Naive thymus-derived CD4-positive, alpha-beta T cell (primary cell): ENCODE measurements around the gene SIK3. TPM values are rescaled to one million over a fixed set of nuclear protein-coding genes. Genes with fewer than 3 reads are reported as not detected.
"Not testable (repeated sequence)": the region's sequence is repeated elsewhere in the genome, so short reads cannot be mapped to it uniquely, and the experiment has no call there.

Experiments
- ATAC-seq: fragments of 150-1000 bp; cut with Tn5 transposase; 2 replicates; pipeline ENCODE4 v1.10.0; 2021; ENCODE audit warnings: mild to moderate bottlenecking, moderate library complexity
- CTCF ChIA-PET: fragments of 350-600 bp; sonication (Branson Sonifier 250); formaldehyde crosslinking; loops from one replicate; lab custom pipeline; 2021; ENCODE audit warnings: antibody characterized with exemption; lab: Charles Lee
- POLR2A ChIA-PET: fragments of 350-600 bp; sonication (Branson Sonifier 250); formaldehyde crosslinking; loops from one replicate; lab custom pipeline; 2021; ENCODE audit warnings: antibody characterized with exemption, inconsistent platforms; lab: Charles Lee
- DNase-seq, 9 donors: peaks; one replicate each; pipeline versions ENCODE4 v3.0.0 to v3.0.0-alpha.2; 2020 to 2022; ENCODE audit warnings: mixed read lengths in 1 of 9
- H3K27ac ChIP-seq: one replicate; pipeline ENCODE4 v1.7.0; 2013; ENCODE audit warnings: mild to moderate bottlenecking, low read depth, low read length, moderate library complexity
- H3K27me3 ChIP-seq, 2 donors: one replicate each; pipeline ENCODE4 v1.7.0; 2013; ENCODE audit warnings: low read length in 2 of 2, mild to moderate bottlenecking in 2 of 2, moderate library complexity in 2 of 2; ENCODE audit not compliant: control insufficient read depth in 2 of 2, insufficient read depth in 2 of 2
- H3K36me3 ChIP-seq, 3 experiments: 1 replicate in 2 of 3; 2 replicates in 1 of 3; pipeline ENCODE4 v1.7.0; 2013; ENCODE audit warnings: low read length in 3 of 3, mild to moderate bottlenecking in 3 of 3, moderate library complexity in 1 of 3; ENCODE audit not compliant: insufficient read depth in 3 of 3, control insufficient read depth in 2 of 3
- H3K4me1 ChIP-seq, 2 donors: one replicate each; pipeline ENCODE4 v1.7.0; 2013; ENCODE audit warnings: low read length in 2 of 2, mild to moderate bottlenecking in 2 of 2, moderate library complexity in 1 of 2; ENCODE audit not compliant: control insufficient read depth in 2 of 2, insufficient read depth in 2 of 2
- H3K4me3 ChIP-seq: 2 replicates; pipeline ENCODE4 v1.7.0; 2013; ENCODE audit warnings: mild to moderate bottlenecking, low read length
- H3K9me3 ChIP-seq, 3 experiments: 1 replicate in 2 of 3; 2 replicates in 1 of 3; pipeline ENCODE4 v1.7.0; 2013; ENCODE audit warnings: low read length in 3 of 3; ENCODE audit not compliant: control insufficient read depth in 2 of 3
- H3K27ac Mint-ChIP-seq, 9 donors: one replicate each; pipeline ENCODE4 v1.8.0; 2020 to 2022; ENCODE audit warnings: mixed read lengths in 9 of 9, mild to moderate bottlenecking in 8 of 9, moderate library complexity in 5 of 9, inconsistent platforms in 2 of 9
- H3K27me3 Mint-ChIP-seq, 5 donors: one replicate each; pipeline ENCODE4 v1.8.0; 2021 to 2022; ENCODE audit warnings: mixed read lengths in 5 of 5, mild to moderate bottlenecking in 1 of 5
- H3K36me3 Mint-ChIP-seq, 5 donors: one replicate each; pipeline ENCODE4 v1.8.0; 2020 to 2022; ENCODE audit warnings: mixed read lengths in 5 of 5, mild to moderate bottlenecking in 3 of 5, inconsistent platforms in 1 of 5
- H3K4me1 Mint-ChIP-seq, 7 donors: one replicate each; pipeline ENCODE4 v1.8.0; 2020 to 2022; ENCODE audit warnings: mixed read lengths in 7 of 7, mild to moderate bottlenecking in 3 of 7, inconsistent platforms in 1 of 7
- H3K4me3 Mint-ChIP-seq, 10 donors: one replicate each; pipeline ENCODE4 v1.8.0; 2020 to 2022; ENCODE audit warnings: mild to moderate bottlenecking in 10 of 10, mixed read lengths in 10 of 10, moderate library complexity in 6 of 10, inconsistent platforms in 2 of 10
- H3K9me3 Mint-ChIP-seq, 11 donors: one replicate each; pipeline ENCODE4 v1.8.0; 2020 to 2022; ENCODE audit warnings: mixed read lengths in 11 of 11, mild to moderate bottlenecking in 4 of 11, inconsistent platforms in 1 of 11, moderate library complexity in 1 of 11
- intact Hi-C, 2 donors: fragments of 100-400 bp; cut with micrococcal nuclease; formaldehyde crosslinking; loops; one replicate each; pipeline ENCODE4 v1.15.1; 2023
- polyA plus RNA-seq, 2 donors: library from polyadenylated mRNA; unstranded; fragments of 300-500 nt; fragmentation: Illumina TruSeq; gene quantifications; one replicate each; pipeline ENCODE4 v1.2.3, GENCODE V29; 2021
- total RNA-seq, 6 experiments: library from RNA in 5 of 6; stranded (reverse) in 5 of 6; gene quantifications; 1 replicate in 5 of 6; 2 replicates in 1 of 6; pipeline ENCODE4 v1.2.3 and lab custom pipeline; 2021 to 2026

SIK3 gene
- total and polyA plus RNA-seq, 7 experiments from 2014 or later, result 13.3 to 85.2 (median 64.4) TPM

DNA sequence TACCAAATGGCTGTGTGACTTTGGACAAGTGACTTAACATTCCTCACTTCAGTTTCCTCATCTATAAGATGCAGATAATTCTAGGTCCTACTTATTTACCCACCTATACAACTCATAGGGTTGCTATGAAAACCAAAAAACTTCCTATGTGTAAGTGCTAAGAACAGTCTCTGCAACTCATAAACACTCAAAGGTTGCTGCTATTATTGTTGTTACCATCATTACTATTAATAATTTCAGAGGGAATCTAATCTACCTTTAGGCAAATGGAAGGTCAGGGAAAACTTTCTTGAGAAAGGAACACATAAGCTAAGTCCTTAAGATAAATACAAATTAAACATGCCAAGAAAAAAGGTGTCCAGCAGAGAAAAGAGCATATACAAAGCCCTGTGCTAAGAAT lies 40.5 kb downstream of the SIK3 start:
- H3K36me3 Mint-ChIP-seq, result peaks cover 0 to 13% (median 7%) of the 10 kb centered on the region in 5 donors
- intact Hi-C loops, result no loop called here
- CTCF ChIA-PET, result interaction anchor here (0.7 kb wide), 1 partner anchor 128 kb away, joined by 4 read pairs; no protein-coding TSS in a partner anchor

DNA sequence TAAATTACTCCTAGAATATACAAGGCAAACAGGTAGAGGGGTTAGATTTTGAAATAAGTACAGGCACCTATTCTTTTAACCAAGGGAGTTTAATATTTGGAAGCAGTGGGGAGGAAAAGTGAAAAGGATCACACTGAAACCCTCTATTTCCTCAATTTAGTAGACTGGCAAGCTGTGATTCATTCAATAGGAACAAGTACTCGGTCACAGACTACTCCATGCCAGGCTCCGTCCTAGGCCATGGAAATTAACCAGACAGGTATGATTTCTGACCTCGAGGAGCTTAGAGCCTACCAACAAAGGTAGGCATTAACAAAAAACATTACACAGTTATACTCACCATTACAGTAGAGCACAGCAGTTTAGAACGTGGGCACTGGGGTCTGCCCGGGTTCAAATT lies 40.9 kb downstream of the SIK3 start:
- CTCF ChIA-PET, result interaction anchor here (0.7 kb wide), 1 partner anchor 128 kb away, joined by 4 read pairs; no protein-coding TSS in a partner anchor
- intact Hi-C loops, result no loop called here
- Histone ChIP-seq H3K9me3 (no peaks in the 10 kb centered on the region), H3K27me3 (no peaks in the 10 kb centered on the region), H3K4me3 (no peak overlapping the region), H3K4me1 (peaks cover 0 to 6% of the 10 kb centered on the region in 2 donors), H3K27ac (no peak overlapping the region), H3K36me3 (no peaks in the 10 kb centered on the region)
- ATAC-seq (peak; percentile 30), DNase-seq (no peak)
- Mint-ChIP-seq H3K4me3 (no peak overlapping the region), H3K27me3 (no peaks in the 10 kb centered on the region), H3K27ac (no peak overlapping the region), H3K36me3 (peaks cover 0 to 13% (median 7%) of the 10 kb centered on the region in 5 donors), H3K9me3 (no peaks in the 10 kb centered on the region), H3K4me1 (peaks cover 29 to 61% (median 52%) of the 10 kb centered on the region in 7 donors)
- POLR2A ChIA-PET, result no interaction called here

More for the DNA sequence above, 40.5 kb downstream of the SIK3 start:
- no peaks in the 10 kb centered on the region for H3K9me3 ChIP-seq
- Mint-ChIP-seq H3K27me3 (no peaks in the 10 kb centered on the region), H3K4me1 (peaks cover 31 to 59% (median 54%) of the 10 kb centered on the region in 7 donors), H3K27ac (no peak overlapping the region), H3K4me3 (peak overlapping the region in 1 of 10 donors; percentile 16), H3K9me3 (no peaks in the 10 kb centered on the region)
- ATAC-seq (no peak), DNase-seq (no peak)
- POLR2A ChIA-PET, result no interaction called here
- H3K4me3 ChIP-seq, result no peak overlapping the region
- no peak overlapping the region for H3K27ac ChIP-seq
- H3K36me3 ChIP-seq, result no peaks in the 10 kb centered on the region
- H3K4me1 ChIP-seq, result peaks cover 0 to 6% of the 10 kb centered on the region in 2 donors
- H3K27me3 ChIP-seq, result no peaks in the 10 kb centered on the region

DNA sequence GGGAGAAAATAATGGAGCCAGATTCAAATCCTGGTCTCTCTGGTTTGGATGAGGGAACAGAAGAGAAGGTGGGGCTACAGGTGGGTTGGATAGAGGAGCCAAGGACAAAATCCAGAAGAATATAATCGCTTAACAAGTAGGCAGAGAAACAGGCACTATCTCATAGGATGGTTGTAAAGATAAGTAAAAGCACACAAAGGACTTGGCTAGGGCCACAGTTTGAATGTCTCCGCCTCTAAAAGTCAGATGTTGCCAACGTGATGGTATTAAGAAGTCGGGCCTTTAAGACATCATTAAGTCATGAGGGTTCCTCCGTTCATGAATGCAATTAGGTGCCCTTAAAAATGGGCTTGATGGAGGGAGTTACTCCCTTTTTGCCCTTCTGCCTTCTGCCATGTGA lies 42.8 kb downstream of the SIK3 start:
- Histone ChIP-seq H3K4me1 (peaks cover 0 to 6% of the 10 kb centered on the region in 2 donors), H3K9me3 (no peaks in the 10 kb centered on the region), H3K4me3 (no peak overlapping the region), H3K27me3 (no peaks in the 10 kb centered on the region), H3K27ac (no peak overlapping the region), H3K36me3 (no peaks in the 10 kb centered on the region)
- CTCF ChIA-PET, result no interaction called here
- H3K36me3 Mint-ChIP-seq, result peaks cover 0 to 19% (median 7%) of the 10 kb centered on the region in 5 donors
- peaks cover 25 to 57% (median 39%) of the 10 kb centered on the region in 7 donors for H3K4me1 Mint-ChIP-seq
- H3K9me3 Mint-ChIP-seq, result no peaks in the 10 kb centered on the region
- ATAC-seq (no peak), DNase-seq (no peak)
- H3K27me3 Mint-ChIP-seq, result no peaks in the 10 kb centered on the region
- POLR2A ChIA-PET, result no interaction called here
- intact Hi-C loops, result no loop called here
- H3K27ac Mint-ChIP-seq, result peak overlapping the region in 2 of 9 donors; percentile 14 to 60
- H3K4me3 Mint-ChIP-seq, result peak overlapping the region in 1 of 10 donors; percentile 46

DNA sequence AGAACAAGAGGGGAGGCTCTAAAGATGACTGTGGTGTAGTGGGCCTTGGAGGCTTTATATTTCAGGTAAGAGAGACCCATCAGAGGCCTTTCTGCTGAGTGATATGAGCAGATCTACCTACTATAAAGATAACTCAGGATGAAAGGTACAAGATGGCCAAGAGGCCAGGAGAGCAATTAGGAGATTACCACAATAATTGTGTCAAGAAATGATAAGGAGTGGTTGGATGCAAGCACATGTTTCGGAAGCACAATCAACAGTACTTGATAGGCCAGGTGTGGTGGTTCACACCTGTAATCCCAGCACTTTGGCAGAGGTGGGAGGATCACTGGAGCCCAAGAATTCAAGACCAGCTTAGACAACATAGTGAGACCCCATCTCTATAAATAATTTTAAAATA lies 43.8 kb downstream of the SIK3 start:
- Histone ChIP-seq H3K36me3 (no peaks in the 10 kb centered on the region), H3K9me3 (no peaks in the 10 kb centered on the region), H3K4me1 (no peaks in the 10 kb centered on the region), H3K27me3 (no peaks in the 10 kb centered on the region), H3K4me3 (no peak overlapping the region), H3K27ac (no peak overlapping the region)
- Mint-ChIP-seq H3K27me3 (no peaks in the 10 kb centered on the region), H3K4me3 (no peak overlapping the region), H3K9me3 (no peaks in the 10 kb centered on the region), H3K4me1 (peaks cover 16 to 47% (median 28%) of the 10 kb centered on the region in 7 donors), H3K27ac (peak overlapping the region in 2 of 9 donors; percentile 11 to 65), H3K36me3 (peaks cover 0 to 19% (median 7%) of the 10 kb centered on the region in 5 donors)
- POLR2A ChIA-PET, result no interaction called here
- no peak for ATAC-seq
- CTCF ChIA-PET, result no interaction called here
- no peak for DNase-seq
- intact Hi-C loops, result no loop called here

DNA sequence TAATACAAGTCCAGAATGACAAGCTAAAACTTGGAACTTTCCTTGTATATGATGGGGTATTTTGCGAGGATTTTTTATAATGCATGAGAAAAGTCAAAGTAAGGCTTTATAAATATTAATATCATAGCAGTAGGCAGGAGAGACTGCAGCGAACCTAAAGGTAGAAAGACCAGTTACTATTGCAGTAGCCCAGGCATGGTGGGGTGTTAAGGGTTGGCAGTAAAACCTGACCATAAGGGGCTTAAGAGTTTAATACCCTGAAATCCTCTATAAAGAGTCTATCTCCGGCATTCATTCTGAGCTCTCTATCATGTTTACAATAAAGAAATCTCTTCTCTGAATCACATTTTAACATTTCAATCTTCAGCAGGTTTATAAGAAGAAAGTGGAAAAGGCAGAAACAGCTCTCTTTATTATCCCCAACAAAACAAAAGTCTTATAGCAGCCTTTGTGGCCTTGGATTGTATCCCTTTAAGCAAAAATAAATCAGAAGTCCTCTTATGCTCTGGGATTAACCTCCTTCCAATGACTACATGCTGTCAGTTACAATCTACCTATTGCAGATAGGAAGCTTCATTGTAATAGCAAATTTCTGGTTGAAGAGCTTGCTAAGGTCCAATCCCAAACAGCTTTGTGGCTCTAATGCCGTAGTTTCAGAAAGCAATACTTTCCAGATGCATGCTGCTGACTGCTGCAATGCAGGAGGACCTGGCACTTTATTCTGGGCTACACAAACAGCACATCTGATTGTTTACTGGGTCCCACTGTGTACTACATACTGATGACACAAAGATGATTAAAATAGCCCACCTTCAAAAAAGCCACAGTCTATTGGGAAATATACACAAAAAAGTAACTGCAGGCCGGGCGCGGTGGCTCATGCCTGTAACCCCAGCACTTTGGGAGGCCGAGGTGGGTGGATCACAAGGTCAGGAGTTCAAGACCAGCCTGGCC lies 45.8 kb downstream of the SIK3 start:
- CTCF ChIA-PET, result no interaction called here
- no peak for DNase-seq
- Histone ChIP-seq H3K27me3 (no peaks in the 10 kb centered on the region), H3K36me3 (no peaks in the 10 kb centered on the region), H3K4me1 (no peaks in the 10 kb centered on the region), H3K4me3 (no peak overlapping the region), H3K9me3 (no peaks in the 10 kb centered on the region), H3K27ac (no peak overlapping the region)
- no peaks in the 10 kb centered on the region for H3K27me3 Mint-ChIP-seq
- intact Hi-C loops, result no loop called here
- no peaks in the 10 kb centered on the region for H3K9me3 Mint-ChIP-seq
- peaks cover 0 to 19% (median 8%) of the 10 kb centered on the region in 5 donors for H3K36me3 Mint-ChIP-seq
- no peak for ATAC-seq
- POLR2A ChIA-PET, result interaction anchor here (0.6 to 0.7 kb wide), 2 partner anchors 224 to 238 kb away, joined by 3 to 4 read pairs; no protein-coding TSS in a partner anchor
- H3K27ac Mint-ChIP-seq, result peak overlapping the region in 2 of 9 donors; percentile 27 to 52
- peaks cover 3 to 34% (median 13%) of the 10 kb centered on the region in 7 donors for H3K4me1 Mint-ChIP-seq
- H3K4me3 Mint-ChIP-seq, result no peak overlapping the region

DNA sequence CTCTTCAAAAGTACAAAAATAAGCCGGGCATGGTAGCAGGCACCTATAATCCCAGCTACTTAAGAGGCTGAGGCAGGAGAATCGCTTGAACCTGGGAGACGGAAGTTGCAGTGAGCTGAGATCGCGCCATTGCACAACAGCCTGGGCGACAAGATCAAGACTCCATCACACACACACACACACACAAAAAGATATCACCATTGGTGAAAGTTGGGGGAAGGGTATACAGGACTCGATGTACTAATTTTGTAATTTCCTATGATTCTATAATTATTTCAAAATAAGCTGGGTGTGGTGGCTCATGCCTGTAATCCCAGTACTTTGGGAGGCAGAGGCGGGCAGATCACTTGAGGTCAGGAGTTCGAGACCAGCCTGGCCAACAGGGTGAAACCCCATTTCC lies 48.1 kb downstream of the SIK3 start:
- peaks cover 5 to 47% (median 26%) of the 10 kb centered on the region in 7 donors for H3K4me1 Mint-ChIP-seq
- POLR2A ChIA-PET, result interaction anchor here (0.8 kb wide), 1 partner anchor 45 kb away, joined by 3 read pairs; no protein-coding TSS in a partner anchor

More for the DNA sequence above, 48.1 kb downstream of the SIK3 start:
- H3K36me3 ChIP-seq, H3K9me3 Mint-ChIP-seq, H3K4me3 ChIP-seq, intact Hi-C loops, ATAC-seq, DNase-seq, H3K27ac ChIP-seq, H3K27me3 Mint-ChIP-seq, H3K27me3 ChIP-seq, H3K4me1 ChIP-seq, H3K9me3 ChIP-seq, CTCF ChIA-PET, H3K4me3 Mint-ChIP-seq: not testable (repeated sequence)
- Mint-ChIP-seq H3K36me3 (peaks cover 0 to 11% (median 1%) of the 10 kb centered on the region in 5 donors), H3K27ac (peak overlapping the region in 1 of 9 donors; percentile 76)
